ENCODE measurements around the gene RPL36.

GRCh38 chr19:5664515-5664914, 25.6 kb upstream of the RPL36 start:
- no peak for TF ChIP-seq CTCF (IDR thresholded peaks at IDR 0.05 in 2 of 3, conservative IDR thresholded peaks at IDR 0.05 in 1 of 3; ENCODE audit: insufficient read depth in 2 of 3, low read depth in 1 of 3, low read length in 3 of 3)
- TF ChIP-seq POLR2A (conservative IDR thresholded peaks at IDR 0.05) = no peak
- TF ChIP-seq FOS (IDR thresholded peaks at IDR 0.05; ENCODE audit: extremely low read depth, insufficient read length) = no peak
- TF ChIP-seq ZBED1 (IDR thresholded peaks at IDR 0.05) = no peak

Measured in K562 (cell line).